ENCODE data around the gene FLOT1. TPM values are rescaled to one million over a fixed set of nuclear protein-coding genes. Genes with fewer than 3 reads are reported as not detected.
A peak's percentile ranks its signal among the peaks of the same experiment; 100 is the strongest.

Gene FLOT1
- total and polyA plus RNA-seq, 2 of the 13 experiments (the other 11 are each of a cell fraction or from before 2014, with no cell fraction given) = 82.3 to 130 TPM

GRCh38 chr6:30744054-30744805 is 1.7 kb upstream of the FLOT1 start, which contains the start of gene IER3 (continued):
- TF ChIP-seq ZNF674 (CRISPR knock-in tag; IDR thresholded peaks at IDR 0.05; ENCODE audit: low read depth) (no peak), ZNF639 (CRISPR knock-in tag; conservative IDR thresholded peaks at IDR 0.05) (peak; percentile 65; the same call in 1 of the 2 replicates), CEBPZ (IDR thresholded peaks at IDR 0.05; ENCODE audit: low read length) (no peak), KLF15 (CRISPR knock-in tag; IDR thresholded peaks at IDR 0.05; ENCODE audit: borderline replicate concordance) (peak; percentile 77; the same call in 1 of the 2 replicates), BORCS8-MEF2B (CRISPR knock-in tag; IDR thresholded peaks at IDR 0.05) (no peak), ZNF782 (CRISPR knock-in tag; IDR thresholded peaks at IDR 0.05; ENCODE audit: borderline replicate concordance) (peak; percentile 57; the same call in 1 of the 2 replicates), STAT6 (CRISPR knock-in tag; IDR thresholded peaks at IDR 0.05; ENCODE audit: borderline replicate concordance) (peak; percentile 81; the same call in 1 of the 2 replicates), ISX (CRISPR knock-in tag; conservative IDR thresholded peaks at IDR 0.05) (0 out of 2 replicates have a peak, but pooled peaks have one; percentile 80), SCMH1 (CRISPR knock-in tag; IDR thresholded peaks at IDR 0.05; ENCODE audit: borderline replicate concordance) (no peak), ZNF451 (CRISPR knock-in tag; IDR thresholded peaks at IDR 0.05) (peak; percentile 83), ZNF510 (CRISPR knock-in tag; IDR thresholded peaks at IDR 0.05; ENCODE audit: low read depth) (no peak; the same call in 1 of the 2 replicates), THAP7 (CRISPR knock-in tag; IDR thresholded peaks at IDR 0.05) (peak; percentile 79; the same call in 1 of the 2 replicates), BHLHE40 (IDR thresholded peaks at IDR 0.05; ENCODE audit: low read length) (peak; percentile 39; the same call in 1 of the 2 replicates), FOXP1 (IDR thresholded peaks at IDR 0.05) (no peak), FOXP1 (CRISPR knock-in tag; IDR thresholded peaks at IDR 0.05) (peak; percentile 42; the same call in 1 of the 2 replicates), MYPOP (CRISPR knock-in tag; IDR thresholded peaks at IDR 0.05) (peak; percentile 90), RORA (CRISPR knock-in tag; IDR thresholded peaks at IDR 0.05) (peak; percentile 93; the same call in 1 of the 2 replicates), ZNF10 (CRISPR knock-in tag; IDR thresholded peaks at IDR 0.05; ENCODE audit: borderline replicate concordance, low read depth) (no peak), SNAI1 (CRISPR knock-in tag; IDR thresholded peaks at IDR 0.05; ENCODE audit: borderline replicate concordance) (peak; percentile 96), ZNF468 (CRISPR knock-in tag; IDR thresholded peaks at IDR 0.05) (no peak; the same call in 1 of the 2 replicates)
